ENCODE measurements around the gene RGS11.
A peak's percentile ranks its signal among the peaks of the same experiment; 100 is the strongest.

RGS11 gene

DNA sequence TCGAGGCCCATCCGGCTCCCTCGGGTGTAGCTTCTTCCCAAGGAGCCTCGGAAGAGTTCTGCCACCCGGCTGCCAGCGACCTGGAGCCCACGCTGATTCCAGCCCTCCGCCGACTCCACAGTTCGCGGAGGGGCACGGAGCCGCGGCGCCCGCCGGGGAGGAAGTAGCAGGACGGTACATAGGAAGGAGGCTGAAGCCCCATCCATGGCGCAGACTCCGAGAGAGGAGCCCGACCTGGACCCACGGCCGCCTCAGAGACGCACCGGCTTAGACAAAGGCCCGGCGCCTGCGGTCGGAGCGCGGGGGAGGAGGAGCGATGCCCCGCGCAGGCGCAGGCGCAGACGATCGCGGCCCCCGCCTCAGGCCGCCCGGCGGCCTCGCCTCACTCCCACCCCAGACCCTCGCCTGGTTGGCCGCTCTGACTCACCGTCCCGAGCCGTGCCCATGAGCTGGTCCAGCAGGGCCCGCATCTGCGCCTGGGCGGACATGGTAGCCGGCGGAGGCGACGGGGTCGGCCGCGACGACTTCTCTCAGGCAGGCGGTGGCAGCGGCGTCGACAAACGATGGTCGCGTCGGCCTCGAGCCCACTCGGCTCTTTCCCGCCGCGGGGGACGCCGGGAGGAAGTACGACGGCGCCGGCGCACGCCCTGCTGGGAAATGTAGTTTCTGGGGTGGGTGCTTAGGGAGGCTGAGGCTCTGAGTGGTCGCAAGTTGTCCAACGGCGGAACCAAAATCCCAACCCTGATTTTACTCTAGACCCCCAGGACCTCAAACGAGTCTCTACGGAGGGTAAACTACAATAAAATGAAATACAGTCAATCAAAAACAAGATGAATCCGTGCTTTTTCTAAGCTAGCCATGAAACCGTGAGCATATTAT, 46.7 kb downstream of the RGS11 start, which contains the start of gene LUC7L:
TSS of gene LUC7L (minus strand) at position 598 of the 879 bp plus-strand sequence. CDS start at position 488, 110 bp downstream.
- TF ChIP-seq, protein P1, sequence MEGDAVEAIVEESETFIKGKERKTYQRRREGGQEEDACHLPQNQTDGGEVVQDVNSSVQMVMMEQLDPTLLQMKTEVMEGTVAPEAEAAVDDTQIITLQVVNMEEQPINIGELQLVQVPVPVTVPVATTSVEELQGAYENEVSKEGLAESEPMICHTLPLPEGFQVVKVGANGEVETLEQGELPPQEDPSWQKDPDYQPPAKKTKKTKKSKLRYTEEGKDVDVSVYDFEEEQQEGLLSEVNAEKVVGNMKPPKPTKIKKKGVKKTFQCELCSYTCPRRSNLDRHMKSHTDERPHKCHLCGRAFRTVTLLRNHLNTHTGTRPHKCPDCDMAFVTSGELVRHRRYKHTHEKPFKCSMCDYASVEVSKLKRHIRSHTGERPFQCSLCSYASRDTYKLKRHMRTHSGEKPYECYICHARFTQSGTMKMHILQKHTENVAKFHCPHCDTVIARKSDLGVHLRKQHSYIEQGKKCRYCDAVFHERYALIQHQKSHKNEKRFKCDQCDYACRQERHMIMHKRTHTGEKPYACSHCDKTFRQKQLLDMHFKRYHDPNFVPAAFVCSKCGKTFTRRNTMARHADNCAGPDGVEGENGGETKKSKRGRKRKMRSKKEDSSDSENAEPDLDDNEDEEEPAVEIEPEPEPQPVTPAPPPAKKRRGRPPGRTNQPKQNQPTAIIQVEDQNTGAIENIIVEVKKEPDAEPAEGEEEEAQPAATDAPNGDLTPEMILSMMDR (IDR thresholded peaks at IDR 0.05; ENCODE audit: extremely low read depth, missing control alignments), result no peak
- peak; percentile 94 for DNase-seq (ENCODE audit: low spot score)

DNA sequence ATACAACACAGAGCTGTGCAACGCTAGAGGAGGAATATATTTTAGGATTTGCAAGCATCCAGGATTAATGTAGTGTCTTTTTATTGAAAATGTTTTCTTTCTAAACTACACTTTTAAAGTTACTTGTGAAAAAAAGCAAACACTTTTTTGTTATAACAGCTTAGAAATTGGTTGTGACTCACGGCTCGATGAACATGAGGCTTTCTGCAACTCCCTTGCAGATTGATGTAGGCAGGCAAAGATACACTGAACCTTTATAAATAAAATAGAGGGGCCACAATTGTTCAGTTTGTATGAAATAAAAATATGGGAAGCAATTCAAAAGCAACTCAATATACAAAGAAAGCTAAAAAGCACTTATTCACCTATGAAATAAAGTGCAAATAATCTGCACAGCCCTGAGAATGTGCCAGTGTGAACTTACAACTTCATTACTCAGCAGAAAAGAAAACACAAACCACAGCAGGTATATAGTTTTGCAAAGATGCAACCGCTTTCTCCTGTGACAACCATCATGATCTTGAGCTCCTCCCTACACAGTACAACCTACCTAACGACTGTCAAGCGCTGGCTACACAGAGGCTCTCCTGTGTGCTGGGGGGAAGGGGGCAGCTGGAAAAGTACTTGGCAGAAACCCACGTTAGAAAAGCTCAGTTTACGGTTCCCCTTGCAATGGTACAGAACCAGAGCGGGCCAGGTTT, 47.4 kb downstream of the RGS11 start:
- TF ChIP-seq, protein P1 (IDR thresholded peaks at IDR 0.05; ENCODE audit: extremely low read depth, missing control alignments), result no peak
- no peak for DNase-seq (ENCODE audit: low spot score)

DNA sequence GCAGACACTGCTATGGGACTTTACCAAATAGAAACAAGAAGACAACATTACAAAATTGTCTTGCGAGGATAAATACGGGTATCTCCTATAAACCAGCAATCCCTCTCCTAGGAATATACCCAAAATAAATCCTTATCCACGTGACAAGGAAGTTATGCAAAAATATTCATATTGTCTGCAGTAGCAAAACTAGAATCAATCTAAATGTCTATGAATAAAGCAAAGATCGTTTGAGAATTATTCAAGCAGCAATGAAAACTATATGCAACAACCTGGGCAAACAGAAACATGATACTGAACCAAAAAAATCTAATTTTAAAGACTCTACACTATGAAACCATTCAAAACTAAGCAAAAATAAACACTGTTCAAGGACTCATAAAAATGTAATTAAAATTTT, 55.7 kb downstream of the RGS11 start:
- no peak for DNase-seq (ENCODE audit: low spot score)
- TF ChIP-seq, protein P1 (IDR thresholded peaks at IDR 0.05; ENCODE audit: extremely low read depth, missing control alignments), result no peak

Measured in GM20000 (cell line).